ENCODE data around the gene PARD3. TPM values are rescaled to one million over a fixed set of nuclear protein-coding genes. Genes with fewer than 3 reads are reported as not detected.

The PARD3 gene
- total and polyA plus RNA-seq, 2 donors (not counting 3 experiments of a cell fraction or from before 2014, with no cell fraction given), result 7.3 to 24.1 TPM

DNA sequence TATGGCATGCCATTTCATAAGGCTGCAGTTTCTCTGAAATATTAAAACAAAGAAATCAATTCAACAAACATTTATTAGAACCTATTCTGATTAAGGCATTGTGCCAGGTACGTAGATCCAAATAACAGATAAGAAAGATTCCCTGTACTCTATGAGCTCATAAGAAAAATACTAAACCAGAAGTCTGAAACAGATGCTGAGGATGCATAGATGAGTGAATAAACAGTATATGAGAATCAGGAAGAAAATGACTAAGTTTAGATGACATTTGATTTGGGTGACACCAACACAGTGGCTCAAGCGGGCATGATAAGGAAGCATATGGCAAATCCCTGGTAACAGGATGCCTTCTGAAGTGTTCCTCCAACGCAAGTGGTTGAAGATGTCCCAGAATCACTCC is 477.2 kb downstream of the PARD3 start:
- no peak overlapping the region for H3K4me3 ChIP-seq (replicated peaks in 1 of 3; ENCODE audit: insufficient read depth in 1 of 3, low read depth in 1 of 3, low read length in 3 of 3)
- BruUV-seq (replicated peaks), result no TSS peak
- DNase-seq (ENCODE audit: low read depth, low spot score) (peak; percentile 85), FAIRE-seq (peak; percentile 82)
- H4K20me1 ChIP-seq (replicated peaks; ENCODE audit: control insufficient read depth, extremely low read depth, insufficient read depth, low read length), result no peaks in the 10 kb centered on the region
- H3K9me3 ChIP-seq (replicated peaks; ENCODE audit: control insufficient read depth, insufficient read depth, low read length), result no peaks in the 10 kb centered on the region
- dilution Hi-C loops (cut with MboI; ENCODE audit: extremely low pct_ligation_motif_present, low sequenced_read_pairs) (no loop called here), intact Hi-C loops (cut with micrococcal nuclease) (loop anchor here (2.0 to 5.0 kb wide), 2 partner anchors 15 to 56 kb away; no protein-coding TSS in a partner anchor)
- peak; percentile 88 for TF ChIP-seq GATA2 (IDR thresholded peaks at IDR 0.05; ENCODE audit: insufficient read depth, insufficient read length, low read depth, low read length)
- no peak for TF ChIP-seq FOS (IDR thresholded peaks at IDR 0.05; ENCODE audit: borderline replicate concordance, insufficient read depth, low read length)
- TF ChIP-seq EZH2 (IDR thresholded peaks at IDR 0.05; ENCODE audit: borderline replicate concordance, low read depth, low read length, severe bottlenecking), result no peak
- TF ChIP-seq, protein P1, sequence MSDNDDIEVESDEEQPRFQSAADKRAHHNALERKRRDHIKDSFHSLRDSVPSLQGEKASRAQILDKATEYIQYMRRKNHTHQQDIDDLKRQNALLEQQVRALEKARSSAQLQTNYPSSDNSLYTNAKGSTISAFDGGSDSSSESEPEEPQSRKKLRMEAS (IDR thresholded peaks at IDR 0.05; ENCODE audit: insufficient read depth, insufficient read length), result no peak
- TF ChIP-seq JUN (IDR thresholded peaks at IDR 0.05; ENCODE audit: borderline replicate concordance, insufficient read depth, insufficient read length, low read depth), result peak; percentile 64
- TF ChIP-seq MYC (IDR thresholded peaks at IDR 0.05; ENCODE audit: low read depth, low read length), result no peak
- peak; percentile 42 for TF ChIP-seq POLR2A (IDR thresholded peaks at IDR 0.05; ENCODE audit: low read depth, low read length)
- TF ChIP-seq POLR2AphosphoS5 (IDR thresholded peaks at IDR 0.05; ENCODE audit: insufficient read depth, low read depth, low read length), result peak; percentile 50
- TF ChIP-seq, protein P2, sequence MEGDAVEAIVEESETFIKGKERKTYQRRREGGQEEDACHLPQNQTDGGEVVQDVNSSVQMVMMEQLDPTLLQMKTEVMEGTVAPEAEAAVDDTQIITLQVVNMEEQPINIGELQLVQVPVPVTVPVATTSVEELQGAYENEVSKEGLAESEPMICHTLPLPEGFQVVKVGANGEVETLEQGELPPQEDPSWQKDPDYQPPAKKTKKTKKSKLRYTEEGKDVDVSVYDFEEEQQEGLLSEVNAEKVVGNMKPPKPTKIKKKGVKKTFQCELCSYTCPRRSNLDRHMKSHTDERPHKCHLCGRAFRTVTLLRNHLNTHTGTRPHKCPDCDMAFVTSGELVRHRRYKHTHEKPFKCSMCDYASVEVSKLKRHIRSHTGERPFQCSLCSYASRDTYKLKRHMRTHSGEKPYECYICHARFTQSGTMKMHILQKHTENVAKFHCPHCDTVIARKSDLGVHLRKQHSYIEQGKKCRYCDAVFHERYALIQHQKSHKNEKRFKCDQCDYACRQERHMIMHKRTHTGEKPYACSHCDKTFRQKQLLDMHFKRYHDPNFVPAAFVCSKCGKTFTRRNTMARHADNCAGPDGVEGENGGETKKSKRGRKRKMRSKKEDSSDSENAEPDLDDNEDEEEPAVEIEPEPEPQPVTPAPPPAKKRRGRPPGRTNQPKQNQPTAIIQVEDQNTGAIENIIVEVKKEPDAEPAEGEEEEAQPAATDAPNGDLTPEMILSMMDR (IDR thresholded peaks at IDR 0.05; ENCODE audit: extremely low read depth in 1 of 2, insufficient read depth in 1 of 2, low read depth in 1 of 2, low read length in 2 of 2), result no peak
- H3K27me3 ChIP-seq (ENCODE audit: control insufficient read depth in 2 of 2, insufficient read depth in 2 of 2, low read length in 2 of 2), result no peaks in the 10 kb centered on the region
- no peaks in the 10 kb centered on the region for H3K9me1 ChIP-seq (replicated peaks; ENCODE audit: control insufficient read depth, extremely low read depth, insufficient read depth, low read length)
- H3K79me2 ChIP-seq (ENCODE audit: control insufficient read depth, insufficient read depth, low read length), result no peaks in the 10 kb centered on the region
- ChIA-PET POLR2A (no interaction called here), CTCF (interaction anchor here (0.7 to 1.5 kb wide), 3 partner anchors 12 to 17 kb away, joined by 3 read pairs; no protein-coding TSS in a partner anchor)
- H3K4me2 ChIP-seq (ENCODE audit: insufficient read depth, low read length), result peak overlapping the region; percentile 66
- no peaks in the 10 kb centered on the region for H3K36me3 ChIP-seq (ENCODE audit: control insufficient read depth in 2 of 2, extremely low read depth in 1 of 2, insufficient read depth in 2 of 2, low read length in 2 of 2)
- no peak overlapping the region for H3K9ac ChIP-seq (replicated peaks; ENCODE audit: extremely low read depth, insufficient read depth, low read length)
- peaks cover 26% of the 10 kb centered on the region for H3K4me1 ChIP-seq (ENCODE audit: control insufficient read depth, extremely low read depth, insufficient read depth, low read length)
- H2AFZ ChIP-seq (ENCODE audit: low read depth, low read length), result no peak overlapping the region
- H3K27ac ChIP-seq (ENCODE audit: insufficient read depth, low read depth, low read length), result peak overlapping the region; percentile 29
